Fibroblast of lung (primary cell): ENCODE data around the gene NLGN1. TPM values are rescaled to one million over a fixed set of nuclear protein-coding genes. Genes with fewer than 3 reads are reported as not detected.

Experiments
- DNase-seq, 2 donors: peaks; one replicate each; pipeline versions ENCODE4 v3.0.0 to v3.0.0-alpha.2; 2010; ENCODE audit warnings: low read depth in 2 of 2
- H2AFZ ChIP-seq: 2 replicates; pipeline ENCODE4 v1.5.1; 2012; ENCODE audit warnings: low read length, control low read depth, inconsistent platforms
- H3K27ac ChIP-seq: 2 replicates; pipeline ENCODE4 v1.5.1; 2011; ENCODE audit warnings: low read length, control low read depth; ENCODE audit not compliant: insufficient read depth
- H3K27me3 ChIP-seq: 2 replicates; pipeline ENCODE4 v1.5.1; 2011; ENCODE audit warnings: mild to moderate bottlenecking, low read length; ENCODE audit not compliant: control insufficient read depth, insufficient read depth
- H3K36me3 ChIP-seq: 2 replicates; pipeline ENCODE4 v1.5.1; 2011; ENCODE audit warnings: low read length; ENCODE audit not compliant: control insufficient read depth, insufficient read depth
- H3K4me1 ChIP-seq: 2 replicates; pipeline ENCODE4 v1.5.1; 2011; ENCODE audit warnings: low read length; ENCODE audit not compliant: control insufficient read depth, insufficient read depth; ENCODE audit errors: extremely low read depth
- H3K4me2 ChIP-seq: 2 replicates; pipeline ENCODE4 v1.5.1; 2011; ENCODE audit warnings: low read length, control low read depth; ENCODE audit not compliant: insufficient read depth; ENCODE audit errors: extremely low read depth
- H3K4me3 ChIP-seq, 4 experiments: fragments of 200-600 bp in 1 of 4; sonication (generic) in 1 of 4; replicated peaks in 1 of 4; 2 replicates each; pipeline ENCODE4 v1.5.1; 2011 to 2016; ENCODE audit warnings: low read length in 4 of 4, low read depth in 3 of 4, mild to moderate bottlenecking in 3 of 4, control low read depth in 2 of 4, inconsistent platforms in 1 of 4, mixed read lengths in 1 of 4; ENCODE audit not compliant: insufficient read depth in 1 of 4; ENCODE audit errors: control extremely low read depth in 1 of 4
- H3K79me2 ChIP-seq: 2 replicates; pipeline ENCODE4 v1.5.1; 2012; ENCODE audit warnings: mild to moderate bottlenecking, low read length, inconsistent platforms; ENCODE audit not compliant: control insufficient read depth, insufficient read depth
- H3K9ac ChIP-seq: 2 replicates; pipeline ENCODE4 v1.5.1; 2011; ENCODE audit warnings: mild to moderate bottlenecking, low read length, control low read depth; ENCODE audit not compliant: insufficient read depth
- H3K9me3 ChIP-seq: 2 replicates; pipeline ENCODE4 v1.5.1; 2012; ENCODE audit warnings: low read depth, low read length; ENCODE audit not compliant: control insufficient read depth, insufficient read depth
- H4K20me1 ChIP-seq: 2 replicates; pipeline ENCODE4 v1.5.1; 2011; ENCODE audit warnings: low read length; ENCODE audit not compliant: control insufficient read depth, insufficient read depth; ENCODE audit errors: extremely low read depth
- CTCF ChIP-seq, 2 donors: IDR thresholded peaks in 1 of 2; conservative IDR thresholded peaks in 1 of 2; 1 replicate in 1 of 2; 2 replicates in 1 of 2; pipeline ENCODE4 v1.5.1; 2011 to 2012; ENCODE audit warnings: low read length in 2 of 2, control low read depth in 1 of 2, inconsistent platforms in 1 of 2, low read depth in 1 of 2, mild to moderate bottlenecking in 1 of 2
- EZH2 ChIP-seq: IDR thresholded peaks from 2 replicates; pipeline ENCODE4 v1.5.1; 2012; ENCODE audit warnings: low read length, control low read depth, mild to moderate bottlenecking; ENCODE audit errors: missing control alignments
- polyA plus RNA-seq, 2 donors: library from polyadenylated mRNA; depleted of rRNA in 1 of 2; stranded (reverse) in 1 of 2; unstranded in 1 of 2; fragments of >200 nt; gene quantifications; 2 replicates each; pipeline ENCODE4 v1.2.1, GENCODE V29; 2011 to 2012; ENCODE audit warnings: missing spikeins in 1 of 2
- total RNA-seq: library from RNA; depleted of rRNA; stranded (reverse); fragments of >200 nt; gene quantifications from 2 replicates; pipeline ENCODE4 v1.2.1, GENCODE V29; 2014

The NLGN1 gene
- total and polyA plus RNA-seq, 2 donors (not counting 1 experiment from before 2014, with no cell fraction given): 0.61 to 2.1 TPM

DNA sequence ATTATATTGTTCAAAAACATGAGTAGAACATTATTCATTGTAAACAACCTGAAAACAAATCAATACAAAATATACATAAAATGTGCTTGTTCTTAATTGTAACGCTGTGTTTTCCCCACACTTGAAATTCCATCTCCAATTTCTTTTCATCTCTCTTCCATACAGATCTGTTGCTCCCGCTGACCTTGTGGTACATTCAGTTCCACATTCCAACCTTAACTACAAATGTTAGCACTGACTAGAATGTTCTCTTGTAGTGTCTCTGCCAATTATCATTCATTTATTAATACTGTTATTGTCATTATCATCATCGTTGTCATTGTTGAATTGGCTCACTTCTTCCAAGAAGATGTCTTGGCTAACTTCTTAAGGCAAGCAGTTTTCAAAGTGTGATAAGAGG, 65.7 kb downstream of the NLGN1 start:
- no peak for DNase-seq

DNA sequence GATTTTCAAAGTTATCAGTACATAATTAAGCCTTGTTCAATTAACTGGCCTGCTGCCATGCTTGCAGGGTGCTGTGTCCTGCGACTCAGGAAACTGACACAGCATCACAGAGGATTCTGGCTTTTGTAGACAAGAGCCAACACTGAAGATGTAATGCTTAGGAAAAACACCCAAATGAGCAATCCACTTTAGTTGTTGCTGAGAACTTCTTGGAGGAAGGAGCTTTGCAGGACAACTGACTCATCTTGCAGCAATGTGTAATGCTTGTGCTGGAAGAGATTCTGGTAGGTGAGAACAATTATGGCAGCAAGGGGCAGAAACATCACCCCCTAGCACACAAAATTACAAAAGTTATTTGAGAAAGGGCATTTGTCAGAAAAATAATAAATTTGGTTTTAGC, 67.6 kb downstream of the NLGN1 start:
- H3K4me3 ChIP-seq: no peak overlapping the region
- H3K27me3 ChIP-seq: no peaks in the 10 kb centered on the region
- H3K9me3 ChIP-seq: no peaks in the 10 kb centered on the region
- TF ChIP-seq CTCF (conservative IDR thresholded peaks at IDR 0.05 in 1 of 2, IDR thresholded peaks at IDR 0.05 in 1 of 2; ENCODE audit: low read depth in 1 of 2, low read length in 2 of 2) (no peak), EZH2 (no peak)
- peak; percentile 25 to 83 for DNase-seq
- no peak overlapping the region for H3K9ac ChIP-seq
- no peaks in the 10 kb centered on the region for H3K79me2 ChIP-seq
- no peak overlapping the region for H2AFZ ChIP-seq
- H3K4me1 ChIP-seq: no peaks in the 10 kb centered on the region
- H3K4me2 ChIP-seq: no peak overlapping the region
- no peaks in the 10 kb centered on the region for H3K36me3 ChIP-seq
- H4K20me1 ChIP-seq: no peaks in the 10 kb centered on the region
- no peak overlapping the region for H3K27ac ChIP-seq

More for the DNA sequence above, 65.7 kb downstream of the NLGN1 start:
- no peaks in the 10 kb centered on the region for H3K27me3 ChIP-seq
- no peak overlapping the region for H3K4me2 ChIP-seq
- H3K9ac ChIP-seq: no peak overlapping the region
- TF ChIP-seq EZH2: no peak
- no peak for TF ChIP-seq CTCF (conservative IDR thresholded peaks at IDR 0.05 in 1 of 2, IDR thresholded peaks at IDR 0.05 in 1 of 2; ENCODE audit: low read depth in 1 of 2, low read length in 2 of 2)
- H2AFZ ChIP-seq: no peak overlapping the region
- H3K36me3 ChIP-seq: no peaks in the 10 kb centered on the region
- no peak overlapping the region for H3K27ac ChIP-seq
- no peaks in the 10 kb centered on the region for H3K9me3 ChIP-seq
- H4K20me1 ChIP-seq: no peaks in the 10 kb centered on the region
- H3K4me1 ChIP-seq: no peaks in the 10 kb centered on the region
- no peak overlapping the region for H3K4me3 ChIP-seq
- no peaks in the 10 kb centered on the region for H3K79me2 ChIP-seq

DNA sequence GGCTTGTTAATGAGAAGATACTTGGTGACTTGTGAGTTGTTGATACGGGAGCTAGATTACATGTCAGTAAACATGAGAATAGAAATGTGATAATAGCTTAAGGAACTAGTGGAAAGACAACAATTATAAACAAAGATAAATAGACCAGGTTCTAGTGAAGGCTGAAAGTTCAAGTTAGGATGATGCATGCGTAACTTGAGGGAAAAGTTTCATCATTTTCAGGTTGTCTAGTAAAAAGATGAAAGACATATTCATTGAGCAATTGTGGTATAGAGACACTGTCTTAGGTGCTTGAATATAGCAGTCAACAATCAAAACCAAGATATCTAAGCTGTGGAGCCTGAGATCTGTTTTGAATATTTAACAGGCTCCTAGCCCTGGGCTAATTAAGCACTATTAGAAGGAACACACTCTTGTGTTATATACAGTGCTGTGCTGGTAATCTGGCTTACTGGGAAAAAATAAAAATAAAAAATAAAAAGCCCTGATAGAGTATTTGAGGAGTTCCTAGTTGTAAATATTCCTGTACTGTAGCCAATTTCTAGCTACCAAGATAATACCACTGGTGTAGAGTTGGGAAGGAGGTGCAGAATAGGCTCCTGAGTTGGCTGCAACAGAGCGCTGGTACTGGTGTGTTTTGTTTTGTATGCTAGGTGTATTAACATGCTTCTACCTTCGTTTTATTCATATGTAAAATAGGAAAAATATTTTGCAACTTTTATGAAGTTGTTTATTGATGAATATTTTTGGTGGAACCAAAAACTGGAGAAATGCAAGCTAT, 68.5 kb downstream of the NLGN1 start:
- DNase-seq: no peak
- H3K9ac ChIP-seq: no peak overlapping the region
- no peak overlapping the region for H3K27ac ChIP-seq
- no peaks in the 10 kb centered on the region for H3K79me2 ChIP-seq
- no peaks in the 10 kb centered on the region for H3K4me1 ChIP-seq
- no peaks in the 10 kb centered on the region for H3K9me3 ChIP-seq
- H3K27me3 ChIP-seq: no peaks in the 10 kb centered on the region
- no peak overlapping the region for H2AFZ ChIP-seq
- H3K4me2 ChIP-seq: no peak overlapping the region
- no peaks in the 10 kb centered on the region for H3K36me3 ChIP-seq
- no peak overlapping the region for H3K4me3 ChIP-seq
- TF ChIP-seq CTCF (conservative IDR thresholded peaks at IDR 0.05 in 1 of 2, IDR thresholded peaks at IDR 0.05 in 1 of 2; ENCODE audit: low read depth in 1 of 2, low read length in 2 of 2): no peak
- no peak for TF ChIP-seq EZH2
- H4K20me1 ChIP-seq: no peaks in the 10 kb centered on the region
